GM18861 (cell line): ENCODE data around the gene PRKCB.
"Not testable (repeated sequence)": the region's sequence is repeated elsewhere in the genome, so short reads cannot be mapped to it uniquely, and the experiment has no call there.

Experiments used
- ATAC-seq: cut with Tn5 transposase; IDR thresholded peaks from one replicate; pipeline ENCODE4 v1.9.1; 2021; ENCODE audit not compliant: unreplicated experiment

The PRKCB gene

DNA sequence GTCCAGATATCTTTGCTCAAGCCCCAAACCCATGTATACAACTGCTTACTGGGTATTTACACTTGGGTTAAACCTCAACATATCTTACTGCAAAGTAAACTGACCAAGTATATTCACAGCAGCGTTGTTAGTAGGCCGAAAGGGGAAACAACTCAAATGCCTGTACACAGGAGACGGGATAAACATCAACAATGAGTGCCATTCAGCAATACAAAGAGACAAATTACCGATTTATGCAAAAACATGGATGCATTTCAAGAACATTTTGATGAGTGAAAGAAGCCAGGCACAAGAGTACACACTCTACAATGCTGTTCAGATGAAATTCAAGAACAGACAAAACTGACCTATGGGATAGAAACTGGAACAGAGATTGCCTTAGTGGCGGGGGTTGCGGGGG, 284.0 kb downstream of the PRKCB start:
- ATAC-seq, result no peak

DNA sequence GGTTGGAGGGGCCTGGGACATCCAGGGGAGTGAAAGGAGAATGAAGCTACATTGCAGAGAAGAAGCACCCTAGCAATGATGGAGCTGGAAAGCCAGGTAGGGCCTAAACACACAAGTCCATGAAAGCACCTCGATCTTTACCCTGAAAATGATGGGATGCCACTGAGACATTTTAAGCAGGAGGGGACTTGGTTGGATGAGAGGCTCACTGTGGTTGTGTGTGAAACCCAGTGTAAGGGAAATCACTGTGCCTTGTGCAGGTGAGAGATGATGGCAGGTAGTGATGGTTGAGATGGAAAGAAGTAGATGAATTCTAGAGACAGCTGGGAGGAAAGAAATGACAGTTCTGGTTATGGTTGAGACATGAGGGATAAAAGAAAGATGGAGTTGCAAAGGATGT, 287.5 kb downstream of the PRKCB start:
- ATAC-seq, result no peak

DNA sequence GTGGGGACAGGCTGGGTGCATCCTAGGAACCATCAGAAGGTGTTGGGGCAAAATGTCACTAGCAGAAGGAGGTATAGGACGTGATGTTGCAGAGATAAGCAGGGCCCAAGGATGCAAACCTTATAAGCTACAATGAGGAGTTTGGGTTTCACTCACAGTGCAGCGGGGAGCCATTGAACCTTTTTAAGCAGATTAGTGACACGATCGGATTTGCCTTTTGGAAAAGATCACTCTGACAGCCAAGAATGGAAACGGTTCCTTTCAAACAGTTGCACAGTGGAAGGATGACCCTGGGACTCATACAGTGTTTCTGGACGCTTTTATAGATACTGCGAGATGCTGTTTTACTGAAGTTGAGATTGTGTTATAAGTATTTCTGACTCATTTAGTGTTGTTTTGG, 288.5 kb downstream of the PRKCB start:
- ATAC-seq, result no peak

DNA sequence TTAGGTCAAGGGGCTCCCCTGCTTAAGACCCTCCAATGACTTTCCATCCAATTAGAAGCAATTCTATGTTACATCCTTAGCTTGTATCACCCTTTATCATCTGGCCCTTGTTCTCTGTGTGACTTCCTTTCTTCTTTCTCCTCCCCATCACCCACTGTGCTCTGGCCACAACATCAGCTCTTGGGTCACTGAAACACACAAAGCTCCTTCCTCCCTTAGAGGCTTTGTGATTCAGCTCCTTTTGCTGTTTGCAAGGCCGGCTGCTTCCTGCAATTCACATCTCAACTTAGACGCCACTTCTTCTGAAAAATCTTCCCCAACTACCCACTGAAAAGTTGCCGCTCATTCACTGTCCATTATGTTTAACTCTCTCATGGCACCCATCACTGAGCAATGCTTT, 289.4 kb downstream of the PRKCB start:
- ATAC-seq, result no peak

DNA sequence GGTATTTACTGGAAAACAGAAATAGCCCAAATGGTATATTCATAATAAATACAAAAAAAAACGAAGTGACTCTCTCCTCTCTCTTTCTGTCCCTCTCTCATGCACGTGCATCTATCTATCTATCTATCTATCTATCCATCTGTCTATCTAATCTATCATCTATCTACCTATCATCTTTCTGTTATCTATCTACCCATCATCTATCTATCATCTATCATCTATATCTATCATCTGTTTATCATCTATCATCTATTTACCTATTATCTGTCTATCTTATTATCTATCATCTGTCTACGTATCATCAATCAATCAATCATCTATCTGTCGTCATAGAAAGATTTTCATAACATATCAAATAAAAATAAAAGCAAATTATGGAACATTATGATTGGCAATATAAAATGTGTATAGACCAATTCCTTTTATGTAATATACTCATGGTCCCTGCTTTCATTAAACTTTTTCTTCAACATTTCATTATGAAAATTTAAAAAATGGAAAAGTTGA, 293.7 kb downstream of the PRKCB start:
- no peak for ATAC-seq

DNA sequence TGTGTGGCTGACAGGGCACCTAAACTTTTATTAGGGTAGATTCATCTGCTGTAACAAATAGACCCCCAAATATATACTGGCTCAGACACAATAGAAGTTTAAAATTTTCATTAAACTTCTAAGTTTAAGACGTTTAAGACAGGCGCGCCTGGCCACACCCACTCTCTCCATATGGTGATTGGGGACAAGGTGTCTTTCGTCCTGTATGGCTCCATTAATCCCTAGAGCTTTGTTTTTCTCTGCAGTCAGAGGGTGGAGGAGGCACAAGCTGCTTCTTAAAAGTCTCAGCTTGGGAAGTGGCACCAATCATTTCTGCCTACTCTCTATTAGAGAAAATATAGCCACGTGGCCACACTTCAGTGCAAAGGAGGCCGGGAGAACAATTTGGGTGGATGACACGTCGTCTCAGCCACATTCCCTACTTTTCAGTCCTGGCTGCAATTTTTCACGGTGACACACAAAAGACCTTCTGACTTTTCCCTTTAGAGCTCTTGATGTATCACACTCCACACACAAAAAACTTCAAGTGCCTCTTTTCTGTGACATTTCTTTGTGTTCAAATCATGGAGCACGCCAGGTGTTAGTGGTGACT, 294.8 kb downstream of the PRKCB start:
- no peak for ATAC-seq

DNA sequence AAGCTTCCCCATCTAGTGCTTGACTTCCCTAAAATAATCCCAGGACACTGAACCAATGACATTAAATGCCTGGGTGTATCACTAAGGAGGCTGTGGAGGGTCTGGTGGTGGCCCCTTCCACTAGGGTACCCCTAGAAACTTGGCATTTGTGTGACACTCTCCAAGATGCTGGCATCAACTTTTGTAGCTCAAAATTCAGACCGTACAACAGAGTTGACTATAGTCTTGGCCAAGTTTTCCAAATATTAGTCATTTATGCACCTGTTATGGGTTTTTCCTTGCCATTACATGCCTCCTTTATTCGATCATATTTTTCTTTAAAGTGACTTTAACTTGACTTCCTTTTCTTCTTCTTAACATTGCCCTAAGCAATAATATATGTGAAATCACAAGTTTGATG, 295.5 kb downstream of the PRKCB start:
- no peak for ATAC-seq

DNA sequence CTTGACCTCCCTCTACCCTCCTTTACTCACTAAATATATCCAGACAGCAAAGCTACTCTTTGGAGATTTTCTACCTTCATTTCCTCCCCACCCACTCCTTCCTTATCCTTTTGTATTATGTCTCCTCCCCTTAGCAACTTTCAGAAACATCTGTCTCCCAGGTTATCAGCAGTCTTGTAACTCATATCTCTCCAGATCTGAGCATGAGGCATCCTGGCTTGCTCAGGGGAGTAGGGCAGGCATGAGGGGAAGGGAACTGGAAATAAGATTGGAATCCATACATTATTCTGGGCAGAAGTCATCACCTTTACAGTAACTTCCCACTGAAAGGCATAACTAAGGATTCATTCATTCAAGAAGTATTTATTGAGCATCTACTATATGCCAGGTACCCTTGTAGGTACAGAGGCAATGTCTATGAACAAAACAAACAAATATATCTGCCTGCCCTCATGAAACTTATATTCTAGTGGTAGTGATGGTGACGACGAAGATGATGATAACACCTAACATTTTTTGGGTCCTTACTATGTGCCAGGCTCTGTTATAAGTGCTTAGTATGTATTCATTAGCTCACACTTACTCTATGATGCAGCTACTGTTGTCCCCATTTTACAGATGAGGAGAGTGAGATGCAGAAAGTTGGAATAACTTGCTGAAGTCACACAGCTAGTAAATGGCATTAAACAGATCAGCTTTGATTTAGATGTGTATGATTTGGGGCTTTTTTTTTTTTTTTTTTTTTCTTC, 296.4 kb downstream of the PRKCB start:
- ATAC-seq, result no peak

DNA sequence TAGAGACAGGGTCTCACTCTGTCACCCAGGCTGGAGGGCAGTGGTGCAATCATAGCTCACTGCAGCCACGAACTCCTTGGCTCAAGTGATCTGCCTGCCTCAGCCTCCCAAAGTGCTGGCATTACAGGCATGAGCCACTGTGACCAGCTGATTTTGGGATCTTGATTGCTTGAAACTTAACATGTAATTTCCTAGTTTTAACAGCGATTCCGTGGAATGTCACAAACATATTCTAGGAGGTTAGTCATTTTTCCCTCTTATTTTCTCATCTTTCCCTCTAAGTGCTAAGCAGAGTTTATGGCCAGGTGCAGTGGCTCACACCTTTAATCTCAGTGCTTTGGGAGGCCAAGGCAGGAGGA, 297.0 kb downstream of the PRKCB start:
- ATAC-seq, result no peak

DNA sequence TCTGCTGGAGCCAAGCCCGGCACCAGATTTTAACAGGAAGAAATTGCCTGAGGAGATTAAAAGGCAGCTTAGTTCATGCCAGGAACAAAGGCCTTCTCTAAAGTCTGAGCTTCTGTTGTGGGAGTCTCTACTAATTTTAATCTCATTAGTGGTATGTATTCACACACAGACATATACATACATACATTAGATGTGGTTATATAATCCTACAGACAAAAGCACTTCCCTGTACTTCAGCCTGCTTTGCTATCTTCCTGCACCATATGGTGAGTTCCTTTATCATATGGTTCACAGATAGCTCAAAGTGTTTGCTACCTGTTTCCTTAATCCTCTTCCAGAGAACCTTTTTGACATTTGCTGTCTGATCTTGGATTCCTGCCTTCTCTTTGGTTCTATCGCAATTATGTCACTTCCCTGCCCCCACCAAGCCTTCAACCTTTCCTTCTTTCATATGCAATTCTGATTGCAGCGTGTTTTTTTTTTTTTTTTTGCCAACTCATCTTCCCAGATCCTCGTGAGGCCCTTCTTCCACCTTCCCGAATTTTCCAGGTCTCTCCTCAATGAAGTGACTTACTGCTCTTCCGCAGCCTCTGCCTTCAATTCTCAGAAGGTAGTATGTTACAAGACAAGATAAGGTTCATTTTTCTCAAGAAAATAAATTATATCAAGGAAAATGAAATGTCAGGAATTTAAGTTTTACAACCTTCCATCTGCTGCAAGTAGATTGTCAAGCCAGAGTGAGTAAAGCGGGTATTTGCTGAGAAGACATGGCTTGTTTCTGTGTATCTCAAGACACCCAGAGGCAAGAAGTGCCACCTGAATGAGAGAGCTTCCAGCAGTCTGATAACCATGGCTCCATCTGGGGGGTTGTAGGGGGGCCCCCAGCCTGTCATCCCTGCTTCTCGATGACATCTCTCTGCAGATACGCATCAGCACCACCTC, 300.1 kb downstream of the PRKCB start:
- no peak for ATAC-seq

DNA sequence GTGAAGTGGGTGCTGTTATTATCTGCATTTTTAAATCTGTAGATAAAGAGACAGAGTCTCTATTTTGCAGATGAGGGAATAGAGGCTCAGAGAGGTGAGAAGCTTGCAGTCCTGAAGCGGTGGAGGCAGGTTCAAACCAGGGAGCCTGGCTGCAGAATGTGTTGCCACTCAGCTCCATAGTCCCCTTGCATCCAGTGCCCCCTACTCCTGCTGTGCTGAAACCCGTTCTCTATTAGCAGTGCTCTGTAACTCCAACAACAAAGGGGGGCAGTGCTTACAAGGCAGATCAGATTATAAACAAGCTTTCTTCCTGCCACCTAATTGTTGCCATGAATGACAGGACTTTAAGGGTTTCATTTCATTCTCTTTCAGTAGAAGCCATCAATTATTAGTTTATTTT, 302.2 kb downstream of the PRKCB start:
- no peak for ATAC-seq

DNA sequence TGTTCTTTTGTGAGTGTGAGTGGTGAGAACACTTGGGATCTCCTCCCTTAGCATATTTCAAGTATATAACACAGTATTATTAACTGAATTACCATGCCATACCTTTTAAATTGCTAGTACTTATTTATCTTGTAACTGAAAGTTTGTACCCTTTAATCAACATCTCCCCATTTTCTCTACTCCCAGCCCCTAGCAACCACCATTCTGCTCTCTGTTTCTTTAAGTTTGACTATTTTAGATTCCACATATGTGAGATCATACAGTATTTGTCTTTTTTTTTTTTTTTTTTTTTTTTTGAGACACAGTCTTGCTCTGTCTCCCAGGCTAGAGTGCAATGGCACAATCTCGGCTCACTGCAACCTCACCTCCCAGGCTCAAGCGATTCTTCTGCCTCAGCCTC, 302.8 kb downstream of the PRKCB start:
- no peak for ATAC-seq

DNA sequence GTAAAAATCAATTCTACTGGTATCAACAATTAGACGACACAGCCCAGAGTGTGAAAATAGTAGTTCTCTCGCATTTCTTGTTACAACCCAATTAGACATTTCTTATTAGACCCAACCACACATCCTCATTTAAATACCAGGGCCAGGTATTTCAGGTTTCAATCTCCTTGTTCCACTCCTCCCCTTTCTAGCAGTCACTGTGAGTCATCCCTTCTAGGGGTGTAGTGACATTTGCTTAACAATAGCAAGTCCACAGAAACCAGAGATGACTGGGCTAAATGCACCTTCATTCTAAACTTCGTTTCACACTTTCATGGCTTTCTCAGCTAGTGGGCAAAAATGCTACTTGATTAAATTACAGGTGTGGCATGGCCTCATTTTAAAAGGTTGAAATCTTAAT, 303.5 kb downstream of the PRKCB start:
- ATAC-seq, result no peak

DNA sequence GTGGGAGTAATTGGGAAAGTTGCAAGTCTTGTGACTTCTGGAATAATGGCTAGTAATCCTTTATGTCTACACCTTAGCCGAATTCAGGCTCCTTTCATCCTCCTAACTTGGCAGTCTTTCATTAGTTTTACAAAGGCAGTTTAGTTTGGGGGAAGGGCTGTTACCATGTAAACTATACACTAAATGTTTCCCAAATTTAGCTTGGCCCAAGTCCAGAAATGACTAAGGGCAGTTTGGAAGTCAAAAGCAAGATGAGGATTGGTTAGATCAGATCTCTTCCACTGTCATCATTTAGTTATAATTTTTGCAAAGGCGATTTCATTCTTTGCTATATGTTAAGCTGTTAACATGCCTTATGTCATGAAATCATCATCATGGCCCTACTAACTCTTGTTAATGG, 304.9 kb downstream of the PRKCB start:
- ATAC-seq, result no peak

DNA sequence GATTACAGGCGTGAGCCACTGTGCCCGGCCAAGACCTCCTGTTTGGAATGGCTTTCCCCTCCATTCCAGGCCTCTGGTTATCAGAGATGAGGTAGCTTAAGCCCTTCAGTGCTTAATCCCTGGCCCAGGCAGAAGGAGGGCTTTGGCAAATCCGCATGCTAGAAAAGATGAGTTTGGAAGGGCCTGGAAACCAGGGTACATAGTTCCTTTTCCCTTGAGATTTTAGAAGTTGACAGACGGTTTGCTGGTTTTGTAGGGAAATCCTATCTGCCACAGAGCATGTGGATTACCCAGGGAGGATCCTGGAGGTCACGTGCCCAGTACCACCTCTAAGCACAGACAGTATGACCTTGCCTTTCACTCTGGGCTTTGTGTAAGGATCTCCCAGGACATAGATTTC, 305.7 kb downstream of the PRKCB start:
- no peak for ATAC-seq

DNA sequence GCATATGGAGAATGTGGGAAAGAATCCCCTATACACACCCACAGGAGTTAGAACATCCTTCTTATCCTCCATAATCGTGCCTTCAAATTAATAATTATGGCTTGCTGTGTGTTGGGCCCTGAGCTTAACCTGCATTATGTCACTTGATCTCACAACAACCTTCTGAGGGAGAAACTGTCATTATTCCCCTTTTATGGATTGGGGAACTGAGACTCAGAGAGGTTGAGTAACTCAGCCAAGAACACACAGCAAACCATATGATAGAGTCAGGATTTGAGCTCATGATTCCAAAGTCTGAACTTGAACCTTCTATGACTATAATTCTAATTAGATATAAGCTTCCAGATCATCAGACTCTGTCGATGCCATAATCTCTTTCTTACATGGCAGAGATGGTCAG, 306.1 kb downstream of the PRKCB start:
- no peak for ATAC-seq

DNA sequence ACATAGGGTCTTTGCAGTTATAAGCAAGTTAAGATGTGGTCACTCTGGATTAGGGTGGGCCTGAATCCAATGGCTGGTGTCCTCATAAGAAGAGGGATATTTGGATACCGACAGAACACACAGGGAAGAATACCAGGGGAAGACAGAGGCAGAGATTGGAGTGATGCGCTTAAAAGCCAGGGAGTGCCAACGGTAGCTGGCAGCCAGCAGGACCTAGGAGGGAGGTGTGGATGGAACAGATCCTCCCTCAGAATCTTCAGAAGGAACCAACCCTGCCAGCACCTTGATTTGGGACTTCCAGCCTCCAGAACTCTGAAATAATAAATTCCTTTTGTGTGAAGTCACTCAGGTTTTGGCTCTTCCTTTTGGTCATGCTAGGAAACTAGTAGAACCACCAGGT, 310.1 kb downstream of the PRKCB start:
- ATAC-seq, result no peak

DNA sequence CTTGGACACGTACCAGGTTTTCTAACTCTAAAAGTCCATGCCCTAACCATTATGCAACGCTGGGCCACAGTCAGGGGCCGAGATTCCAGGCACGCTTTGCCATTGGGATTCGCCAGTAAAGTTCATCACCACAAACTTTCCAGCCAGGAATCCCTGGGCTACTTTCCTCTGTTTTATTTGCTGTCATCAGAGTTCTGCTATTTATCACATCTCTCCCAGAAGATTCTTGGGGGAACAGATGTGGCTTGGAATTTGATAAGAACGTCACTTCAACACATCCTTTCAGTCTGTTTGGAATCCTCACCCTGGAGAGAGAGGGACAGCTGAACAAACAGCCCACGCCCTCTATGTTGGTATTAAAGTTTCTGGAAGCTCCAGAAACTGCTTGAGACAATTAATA, 310.7 kb downstream of the PRKCB start:
- no peak for ATAC-seq

DNA sequence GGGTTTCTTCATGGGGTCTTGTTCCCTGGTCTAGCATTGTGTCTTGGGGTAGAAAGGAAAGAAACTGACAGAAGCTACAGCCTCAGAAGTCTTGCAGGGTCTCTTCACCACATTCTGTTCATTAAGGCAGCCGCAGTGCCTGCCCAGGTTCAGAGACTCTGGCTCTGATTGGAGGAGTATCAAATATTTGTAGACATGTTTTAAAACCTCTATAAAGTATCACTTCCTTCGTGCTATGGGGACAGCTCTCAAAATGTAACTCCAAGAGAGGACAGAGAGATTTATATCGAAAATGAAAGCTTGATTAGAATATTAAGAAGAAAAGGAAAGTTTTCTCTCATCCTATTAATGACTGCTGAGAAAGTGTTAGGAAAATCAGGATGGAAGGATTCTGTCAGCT, 313.3 kb downstream of the PRKCB start:
- no peak for ATAC-seq

DNA sequence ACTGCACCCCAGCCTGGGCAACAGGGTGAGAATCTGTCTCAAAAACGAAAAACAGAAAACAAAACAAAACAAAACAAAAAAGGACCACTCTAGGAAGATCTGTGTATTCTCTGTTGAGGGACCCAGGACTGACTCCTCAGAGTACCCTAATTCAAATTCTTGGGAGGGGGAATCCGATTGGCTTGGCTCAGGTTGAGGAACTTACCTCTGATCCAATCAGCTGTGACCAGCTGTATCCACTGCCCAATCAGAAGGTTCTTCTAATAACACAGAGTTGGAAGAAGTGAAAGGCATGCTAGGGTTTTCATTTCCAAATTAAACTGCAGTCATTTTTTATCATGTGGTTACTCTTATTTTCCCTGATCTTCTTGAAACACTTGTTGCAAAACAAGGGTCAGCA, 314.5 kb downstream of the PRKCB start:
- no peak for ATAC-seq

DNA sequence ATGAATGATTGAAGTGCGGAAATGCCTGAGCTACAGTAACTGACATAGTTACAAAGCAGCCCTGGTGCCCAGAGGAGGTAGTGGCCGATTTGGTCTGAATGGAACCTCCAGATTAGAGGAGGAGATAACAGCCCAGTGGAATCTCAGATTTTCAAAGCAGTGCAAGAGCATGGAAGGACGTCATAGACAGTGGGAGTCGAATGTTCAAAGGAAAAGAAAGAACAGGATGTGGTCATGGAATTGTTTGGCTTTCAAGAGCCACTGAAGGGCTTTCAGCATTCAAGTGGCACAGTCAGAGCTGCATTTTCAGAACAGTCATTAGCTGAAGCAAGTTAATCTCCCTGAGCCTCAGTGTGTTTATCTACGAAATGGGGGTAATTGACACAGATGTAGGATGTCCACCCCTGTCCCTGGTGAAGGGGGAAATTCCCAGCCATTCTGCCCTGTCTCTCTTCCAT, 315.7 kb downstream of the PRKCB start:
- ATAC-seq, result no peak

DNA sequence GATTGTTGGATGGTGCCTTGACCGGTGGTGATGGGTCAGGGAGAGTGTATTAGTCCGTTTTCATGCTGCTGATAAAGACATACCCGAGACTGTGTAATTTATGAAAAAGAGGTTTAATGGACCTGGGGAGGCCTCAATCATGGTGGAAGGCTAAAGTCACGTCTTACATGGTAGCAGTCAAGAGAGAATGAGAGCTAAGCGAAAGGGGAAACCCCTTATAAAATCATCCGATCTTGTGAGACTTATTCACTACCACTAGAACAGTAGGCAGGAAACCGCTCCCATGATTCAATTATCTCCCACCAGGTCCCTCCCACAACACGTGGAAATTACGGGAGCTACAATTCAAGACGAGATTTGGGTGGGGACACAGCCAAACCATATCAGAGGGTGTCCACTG, 316.3 kb downstream of the PRKCB start:
- ATAC-seq, result not testable (repeated sequence)
